DOHH2 (cell line): ENCODE measurements around the gene TGM2.

Experiments used
- H3F3A ChIP-seq: fragments of 200-600 bp; sonication (generic), shearing (Covaris generic); 2 replicates; pipeline ENCODE4 v1.6.0; 2016; ENCODE audit warnings: antibody characterized with exemption, mild to moderate bottlenecking; ENCODE audit not compliant: control insufficient read depth, insufficient read depth
- H3K27ac ChIP-seq: fragments of 200-600 bp; sonication (generic); 2 replicates; pipeline ENCODE4 v1.5.1; 2014; ENCODE audit warnings: low read depth, mild to moderate bottlenecking, low read length, moderate library complexity
- H3K27me3 ChIP-seq: fragments of 200-600 bp; sonication (generic); 2 replicates; pipeline ENCODE4 v1.6.1; 2014; ENCODE audit warnings: mild to moderate bottlenecking, low read length, mixed read lengths; ENCODE audit not compliant: control insufficient read depth
- H3K36me3 ChIP-seq: fragments of 200-600 bp; sonication (generic); 2 replicates; pipeline ENCODE4 v1.6.1; 2014; ENCODE audit warnings: mild to moderate bottlenecking, low read length, moderate library complexity, mixed read lengths; ENCODE audit not compliant: control insufficient read depth
- H3K4me1 ChIP-seq: fragments of 200-600 bp; sonication (generic); 2 replicates; pipeline ENCODE4 v1.6.1; 2014; ENCODE audit warnings: mild to moderate bottlenecking, low read length, mixed read lengths; ENCODE audit not compliant: control insufficient read depth
- H3K4me2 ChIP-seq: fragments of 200-600 bp; sonication (generic); 2 replicates; pipeline ENCODE4 v1.6.0; 2014; ENCODE audit warnings: mild to moderate bottlenecking, low read length, moderate library complexity
- H3K4me3 ChIP-seq: fragments of 200-600 bp; sonication (generic); 2 replicates; pipeline ENCODE4 v1.5.1; 2014; ENCODE audit warnings: mild to moderate bottlenecking, low read length, mixed read lengths
- H3K79me2 ChIP-seq: fragments of 200-600 bp; sonication (generic); 2 replicates; pipeline ENCODE4 v1.6.1; 2014; ENCODE audit warnings: mild to moderate bottlenecking, low read length, mixed read lengths; ENCODE audit not compliant: control insufficient read depth
- H3K9me2 ChIP-seq: fragments of 200-600 bp; sonication (generic); replicated peaks from 2 replicates; pipeline ENCODE4 v1.6.1; 2014; ENCODE audit warnings: mild to moderate bottlenecking, low read length, mixed read lengths; ENCODE audit not compliant: control insufficient read depth
- H3K9me3 ChIP-seq: fragments of 200-600 bp; sonication (generic); 2 replicates; pipeline ENCODE4 v1.6.1; 2014; ENCODE audit warnings: antibody characterized with exemption, low read length, mixed read lengths; ENCODE audit not compliant: control insufficient read depth, insufficient read depth
- H4K20me1 ChIP-seq: fragments of 200-600 bp; sonication (generic); 2 replicates; pipeline ENCODE4 v1.6.0; 2014; ENCODE audit warnings: low read depth, mild to moderate bottlenecking, antibody characterized with exemption, low read length, moderate library complexity; ENCODE audit not compliant: control insufficient read depth, insufficient read depth
- CTCF ChIP-seq: fragments of 200-600 bp; sonication (generic); IDR thresholded peaks from one replicate; pipeline ENCODE4 v1.5.1; 2014; ENCODE audit warnings: antibody characterized with exemption, mild to moderate bottlenecking, low read depth, low read length; ENCODE audit not compliant: poor library complexity, severe bottlenecking
- EZH2phosphoT487 ChIP-seq: fragments of 200-600 bp; sonication (generic); IDR thresholded peaks from 2 replicates; pipeline ENCODE4 v1.6.1; 2017; ENCODE audit warnings: borderline replicate concordance, mild to moderate bottlenecking, antibody characterized with exemption, low read length, moderate library complexity, mixed read lengths

TGM2 gene

DNA sequence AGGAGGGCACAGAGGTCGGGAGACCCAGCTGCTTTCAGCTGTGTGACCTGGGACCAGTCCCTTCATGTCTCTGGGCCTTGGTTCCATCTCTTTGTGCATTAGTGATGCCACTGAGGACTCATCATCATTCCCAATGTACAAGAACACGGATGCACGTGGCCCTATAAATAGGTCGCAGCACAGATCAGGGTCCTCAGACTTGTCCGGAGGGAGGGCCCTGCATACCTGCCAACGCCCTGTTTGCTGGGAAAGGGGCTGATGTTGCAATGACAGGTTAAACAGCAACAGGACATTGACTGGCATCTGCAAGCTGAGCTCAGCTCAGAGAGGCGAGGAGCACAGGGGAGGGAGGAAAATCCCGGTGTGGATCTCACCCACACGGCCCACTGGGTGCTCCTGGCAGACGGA is 21.8 kb downstream of the TGM2 start:
- Histone ChIP-seq H3K4me2 (no peak overlapping the region), H3K9me3 (no peaks in the 10 kb centered on the region), H3K4me3 (no peak overlapping the region), H3F3A (no peaks in the 10 kb centered on the region), H3K79me2 (no peaks in the 10 kb centered on the region), H3K4me1 (no peaks in the 10 kb centered on the region), H3K27ac (no peak overlapping the region), H3K9me2 (no peaks in the 10 kb centered on the region), H3K36me3 (no peaks in the 10 kb centered on the region), H3K27me3 (no peaks in the 10 kb centered on the region), H4K20me1 (no peaks in the 10 kb centered on the region)
- TF ChIP-seq CTCF (no peak), EZH2phosphoT487 (no peak)

DNA sequence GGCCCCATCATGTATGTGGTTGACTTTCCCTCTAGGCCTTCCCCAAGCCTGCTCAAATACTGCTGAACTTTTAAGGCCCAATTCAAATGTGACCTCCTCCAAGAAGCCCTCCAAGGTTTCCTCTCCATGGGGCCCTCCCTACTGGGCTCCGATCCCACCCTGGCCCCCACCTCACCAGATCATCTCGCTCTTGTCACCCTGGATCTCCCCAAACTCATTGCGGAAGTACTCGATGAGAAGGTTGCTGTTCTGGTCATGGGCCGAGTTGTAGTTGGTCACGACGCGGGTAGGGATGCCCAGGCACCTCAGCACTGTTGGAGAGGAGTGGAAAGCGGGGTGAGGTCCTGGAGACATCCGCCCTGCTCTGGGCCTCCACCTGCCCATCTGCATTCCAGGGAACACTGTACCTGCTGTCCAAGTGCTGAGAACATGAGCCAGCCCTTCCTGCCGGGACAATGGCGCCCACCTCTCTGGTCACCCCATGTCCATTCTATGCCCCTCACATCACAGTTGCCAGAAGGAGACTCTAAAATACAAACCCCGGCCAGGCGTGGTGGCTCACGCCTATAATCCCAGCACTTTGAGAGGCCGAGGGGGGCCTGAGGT is 23.1 kb downstream of the TGM2 start:
- H3F3A ChIP-seq = no peaks in the 10 kb centered on the region
- no peak overlapping the region for H3K4me2 ChIP-seq
- H3K27ac ChIP-seq = no peak overlapping the region
- no peaks in the 10 kb centered on the region for H4K20me1 ChIP-seq
- H3K27me3 ChIP-seq = no peaks in the 10 kb centered on the region
- no peaks in the 10 kb centered on the region for H3K4me1 ChIP-seq
- H3K79me2 ChIP-seq = no peaks in the 10 kb centered on the region
- H3K9me2 ChIP-seq = no peaks in the 10 kb centered on the region
- TF ChIP-seq CTCF (no peak), EZH2phosphoT487 (no peak)
- H3K36me3 ChIP-seq = no peaks in the 10 kb centered on the region
- no peaks in the 10 kb centered on the region for H3K9me3 ChIP-seq
- H3K4me3 ChIP-seq = no peak overlapping the region

DNA sequence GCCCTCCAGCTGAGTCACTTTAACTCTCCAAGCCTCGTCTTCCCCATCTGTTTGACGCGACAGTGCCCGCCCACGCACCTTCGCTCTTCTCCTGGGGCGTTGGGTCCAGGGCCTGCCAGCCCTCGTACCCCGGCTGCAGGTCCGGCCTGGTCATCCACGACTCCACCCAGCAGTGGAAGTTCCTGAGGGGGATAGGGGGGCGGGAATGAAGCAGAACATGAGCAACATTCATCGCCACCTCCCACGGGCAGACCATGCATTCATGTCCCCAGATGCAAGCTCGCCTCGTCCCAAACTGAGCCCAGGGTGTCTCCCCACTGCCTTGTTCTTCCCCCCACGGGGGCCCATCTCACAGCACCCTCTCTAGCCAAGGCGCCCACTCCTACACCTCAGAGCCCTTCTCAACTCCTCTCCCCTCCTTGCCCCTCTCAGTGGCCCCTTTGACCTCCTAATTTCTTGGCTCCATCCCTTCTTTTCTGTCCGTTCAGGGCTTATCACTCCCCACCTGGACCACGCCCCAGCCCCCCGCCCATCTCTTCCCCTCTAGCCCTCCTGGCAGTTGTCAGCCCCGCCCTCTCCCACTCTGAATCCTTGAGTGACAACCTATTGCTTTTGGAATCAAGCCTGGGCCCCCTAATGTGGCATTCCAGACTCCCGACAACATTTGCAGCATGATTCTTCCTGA is 23.7 kb downstream of the TGM2 start:
- Histone ChIP-seq H3K4me2 (no peak overlapping the region), H4K20me1 (no peaks in the 10 kb centered on the region), H3K9me3 (no peaks in the 10 kb centered on the region), H3K27me3 (no peaks in the 10 kb centered on the region), H3K27ac (no peak overlapping the region), H3K4me1 (no peaks in the 10 kb centered on the region), H3F3A (no peaks in the 10 kb centered on the region), H3K79me2 (no peaks in the 10 kb centered on the region), H3K4me3 (no peak overlapping the region), H3K9me2 (no peaks in the 10 kb centered on the region), H3K36me3 (no peaks in the 10 kb centered on the region)
- no peak for TF ChIP-seq EZH2phosphoT487
- TF ChIP-seq CTCF = no peak
